Esophagus muscularis mucosa (tissue), 4 donors: ENCODE results near the gene SAFB2.

Source experiments
- CTCF ChIP-seq, 3 experiments: fragments of 200-600 bp in 2 of 3; fragments of 450-650 bp in 1 of 3; sonication (generic) in 2 of 3; IDR thresholded peaks; one replicate each; pipeline ENCODE4 v1.5.1; 2017 to 2019; ENCODE audit warnings: antibody characterized with exemption in 3 of 3, mild to moderate bottlenecking in 2 of 3, moderate library complexity in 1 of 3
- EP300 ChIP-seq: sonication (generic); formaldehyde crosslinking; IDR thresholded peaks from one replicate; pipeline ENCODE4 v1.6.1; 2017; ENCODE audit warnings: antibody characterized with exemption
- POLR2A ChIP-seq: fragments of 450-650 bp; IDR thresholded peaks from one replicate; pipeline ENCODE4 v1.6.1; 2017; ENCODE audit warnings: antibody characterized with exemption, moderate library complexity, mild to moderate bottlenecking, low read depth
- POLR2AphosphoS5 ChIP-seq, 2 donors: sonication (generic); formaldehyde crosslinking; IDR thresholded peaks; one replicate each; pipeline ENCODE4 v1.6.1; 2017; ENCODE audit warnings: antibody characterized with exemption in 2 of 2

GRCh38 chr19:5622465-5623396 lies at the start of gene SAFB2, which contains the start of gene SAFB:
- TF ChIP-seq CTCF (IDR thresholded peaks at IDR 0.05) (peak in 1 of 3 experiments; percentile 8), POLR2A (peak; percentile 97), POLR2AphosphoS5 (IDR thresholded peaks at IDR 0.05) (peak; percentile 100), EP300 (no peak)
